Effector memory CD4-positive, alpha-beta T cell (primary cell): ENCODE data around the gene ACSL6.

Source experiments
- DNase-seq, 3 donors: peaks; one replicate each; pipeline ENCODE4 v3.0.0-alpha.2; 2020
- H3K27ac ChIP-seq: 2 replicates; pipeline ENCODE4 v1.7.0; 2013; ENCODE audit warnings: mild to moderate bottlenecking, low read length, moderate library complexity; ENCODE audit not compliant: insufficient read depth, poor library complexity, severe bottlenecking
- H3K27me3 ChIP-seq: replicated peaks from 2 replicates; pipeline ENCODE4 v1.7.0; 2013; ENCODE audit warnings: mild to moderate bottlenecking, low read length; ENCODE audit not compliant: insufficient read depth, control insufficient read depth, poor library complexity, severe bottlenecking
- H3K36me3 ChIP-seq: 2 replicates; pipeline ENCODE4 v1.7.0; 2013; ENCODE audit warnings: mild to moderate bottlenecking, low read length, moderate library complexity; ENCODE audit not compliant: control insufficient read depth, insufficient read depth
- H3K4me1 ChIP-seq: 2 replicates; pipeline ENCODE4 v1.7.0; 2013; ENCODE audit warnings: low read length, mild to moderate bottlenecking; ENCODE audit not compliant: control insufficient read depth, insufficient read depth, poor library complexity, severe bottlenecking
- H3K4me3 ChIP-seq: 2 replicates; pipeline ENCODE4 v1.7.0; 2013; ENCODE audit warnings: low read length, low read depth, mild to moderate bottlenecking; ENCODE audit not compliant: insufficient read depth, poor library complexity, severe bottlenecking
- H3K9me3 ChIP-seq: 2 replicates; pipeline ENCODE4 v1.7.0; 2013; ENCODE audit warnings: mild to moderate bottlenecking, low read length, moderate library complexity; ENCODE audit not compliant: control insufficient read depth

The ACSL6 gene

GRCh38 chr5:132007399-132008162 lies 3.9 kb downstream of the ACSL6 start:
- Histone ChIP-seq H3K36me3 (no peaks in the 10 kb centered on the region), H3K27me3 (peaks cover 7% of the 10 kb centered on the region), H3K9me3 (no peaks in the 10 kb centered on the region), H3K4me3 (no peak overlapping the region), H3K4me1 (peaks cover 14% of the 10 kb centered on the region), H3K27ac (no peak overlapping the region)
- peak; percentile 36 to 60 (median 39) for DNase-seq

GRCh38 chr5:132006331-132007120 lies 4.9 kb downstream of the ACSL6 start:
- peaks cover 24% of the 10 kb centered on the region for H3K4me1 ChIP-seq
- H3K4me3 ChIP-seq = no peak overlapping the region
- peaks cover 7% of the 10 kb centered on the region for H3K27me3 ChIP-seq
- no peaks in the 10 kb centered on the region for H3K36me3 ChIP-seq
- H3K9me3 ChIP-seq = no peaks in the 10 kb centered on the region
- H3K27ac ChIP-seq = no peak overlapping the region
- no peak for DNase-seq

GRCh38 chr5:132005591-132005990 lies 5.9 kb downstream of the ACSL6 start:
- no peaks in the 10 kb centered on the region for H3K9me3 ChIP-seq
- DNase-seq = no peak
- H3K4me3 ChIP-seq = no peak overlapping the region
- no peak overlapping the region for H3K27ac ChIP-seq
- peaks cover 25% of the 10 kb centered on the region for H3K4me1 ChIP-seq
- no peaks in the 10 kb centered on the region for H3K36me3 ChIP-seq
- peaks cover 1% of the 10 kb centered on the region for H3K27me3 ChIP-seq

GRCh38 chr5:132003982-132004381 lies 7.5 kb downstream of the ACSL6 start:
- Histone ChIP-seq H3K4me3 (no peak overlapping the region), H3K27ac (no peak overlapping the region), H3K27me3 (no peaks in the 10 kb centered on the region), H3K4me1 (peaks cover 42% of the 10 kb centered on the region), H3K9me3 (no peaks in the 10 kb centered on the region), H3K36me3 (no peaks in the 10 kb centered on the region)
- DNase-seq = no peak

GRCh38 chr5:132003170-132003744 lies 8.2 kb downstream of the ACSL6 start:
- Histone ChIP-seq H3K4me3 (no peak overlapping the region), H3K36me3 (no peaks in the 10 kb centered on the region), H3K4me1 (peaks cover 48% of the 10 kb centered on the region), H3K27me3 (no peaks in the 10 kb centered on the region), H3K27ac (no peak overlapping the region), H3K9me3 (no peaks in the 10 kb centered on the region)
- DNase-seq = no peak

GRCh38 chr5:132002757-132003156 lies 8.7 kb downstream of the ACSL6 start:
- DNase-seq = no peak
- no peaks in the 10 kb centered on the region for H3K27me3 ChIP-seq
- H3K27ac ChIP-seq = no peak overlapping the region
- no peaks in the 10 kb centered on the region for H3K36me3 ChIP-seq
- H3K4me1 ChIP-seq = peaks cover 49% of the 10 kb centered on the region
- H3K9me3 ChIP-seq = no peaks in the 10 kb centered on the region
- no peak overlapping the region for H3K4me3 ChIP-seq

- Histone ChIP-seq H3K9me3 (no peaks in the 10 kb centered on the region), H3K36me3 (no peaks in the 10 kb centered on the region), H3K4me1 (peaks cover 52% of the 10 kb centered on the region), H3K27ac (no peak overlapping the region), H3K4me3 (no peak overlapping the region), H3K27me3 (no peaks in the 10 kb centered on the region)
- DNase-seq = no peak
These were observed 9.6 kb downstream of the ACSL6 start for GRCh38 chr5:132001647-132002561.

- Histone ChIP-seq H3K9me3 (no peaks in the 10 kb centered on the region), H3K27me3 (no peaks in the 10 kb centered on the region), H3K36me3 (no peaks in the 10 kb centered on the region), H3K27ac (no peak overlapping the region), H3K4me1 (peaks cover 55% of the 10 kb centered on the region), H3K4me3 (no peak overlapping the region)
- DNase-seq = peak; percentile 29 to 35 (median 29)
These were observed 10.6 kb downstream of the ACSL6 start for GRCh38 chr5:132000677-132001453.

- Histone ChIP-seq H3K4me1 (peaks cover 55% of the 10 kb centered on the region), H3K27ac (no peak overlapping the region)
These were observed 11.3 kb downstream of the ACSL6 start for GRCh38 chr5:132000241-132000490.

More at GRCh38 chr5:132000241-132000490, 11.3 kb downstream of the ACSL6 start:
- no peak for DNase-seq
- H3K36me3 ChIP-seq = no peaks in the 10 kb centered on the region
- no peak overlapping the region for H3K4me3 ChIP-seq
- H3K9me3 ChIP-seq = no peaks in the 10 kb centered on the region
- no peaks in the 10 kb centered on the region for H3K27me3 ChIP-seq
